Measurements from ENCODE around the gene TMEM151B. TPM values are rescaled to one million over a fixed set of nuclear protein-coding genes. Genes with fewer than 3 reads are reported as not detected.

Gene TMEM151B
- total and polyA plus RNA-seq, 2 donors (not counting 1 experiment from before 2014, with no cell fraction given), result 0.01 to 0.10 TPM

DNA sequence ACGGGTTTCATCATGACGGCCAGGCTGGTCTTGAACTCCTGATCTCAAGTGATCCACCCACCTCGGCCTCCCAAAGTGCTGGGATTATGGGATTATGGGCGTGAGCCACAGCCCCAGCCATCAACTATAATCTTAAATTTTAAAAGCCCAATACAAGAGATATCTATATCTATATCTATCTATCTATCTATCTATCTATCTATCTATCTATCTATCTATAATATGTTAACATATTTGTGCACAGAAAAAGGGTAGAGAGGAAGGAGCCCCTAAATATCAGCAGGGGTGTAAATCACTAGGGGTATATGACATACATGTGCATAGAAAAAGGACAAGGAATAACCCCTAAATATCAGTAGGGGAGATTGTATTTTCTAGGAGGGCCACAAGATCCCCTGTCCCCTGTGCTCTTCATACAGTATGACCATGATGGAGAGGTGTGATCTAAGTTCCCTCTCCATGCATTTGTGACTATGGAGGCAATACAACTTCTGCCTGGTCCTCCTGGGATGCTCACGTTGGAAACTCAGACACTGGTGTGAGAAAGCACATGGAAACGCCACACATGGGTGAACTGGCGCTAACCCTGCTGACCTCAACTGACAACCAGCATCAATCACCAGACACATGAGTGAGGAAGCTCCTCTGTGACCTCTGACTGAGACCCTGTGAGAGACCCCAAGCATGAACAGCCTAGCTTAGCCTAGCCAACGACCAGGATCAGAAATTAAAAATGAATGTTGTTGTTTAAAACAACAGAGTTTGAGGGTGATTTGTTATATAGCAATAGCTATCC lies 71.0 kb downstream of the TMEM151B start:
- WGBS (ENCODE audit: insufficient coverage), result 74% methylated on average over 3 of the region's 8 CpGs
- intact Hi-C loops (cut with micrococcal nuclease), result no loop called here
- Histone ChIP-seq H3K79me2 (ENCODE audit: control insufficient read depth, insufficient read depth, low read length) (no peaks in the 10 kb centered on the region), H3K27ac (ENCODE audit: low read length in 2 of 2) (no peak overlapping the region), H3K27me3 (replicated peaks in 1 of 4; ENCODE audit: control extremely low read depth in 1 of 4, control insufficient read depth in 3 of 4, insufficient read depth in 4 of 4, low read length in 3 of 4) (peaks cover 0 to 42% (median 24%) of the 10 kb centered on the region in 4 experiments), H3K4me2 (replicated peaks; ENCODE audit: low read depth, low read length, poor library complexity, severe bottlenecking) (no peak overlapping the region), H3K36me3 (replicated peaks in 1 of 2; ENCODE audit: control extremely low read depth in 1 of 2, control insufficient read depth in 1 of 2, extremely low read depth in 1 of 2, insufficient read depth in 2 of 2, low read length in 1 of 2) (no peaks in the 10 kb centered on the region), H2AFZ (ENCODE audit: insufficient read depth, low read depth, low read length, poor library complexity, severe bottlenecking) (no peak overlapping the region), H3K9ac (ENCODE audit: low read length) (no peak overlapping the region), H3K9me3 (ENCODE audit: control extremely low read depth in 1 of 3, control insufficient read depth in 2 of 3, insufficient read depth in 1 of 3, low read length in 2 of 3) (no peaks in the 10 kb centered on the region), H3K4me1 (ENCODE audit: control insufficient read depth in 2 of 2, insufficient read depth in 2 of 2, low read length in 2 of 2) (peaks cover 0 to 6% of the 10 kb centered on the region in 2 donors), H4K20me1 (ENCODE audit: control insufficient read depth, insufficient read depth, low read length, poor library complexity, severe bottlenecking) (no peaks in the 10 kb centered on the region), H3K4me3 (ENCODE audit: control extremely low read depth in 1 of 5, extremely low read depth in 1 of 5, insufficient read depth in 1 of 5, low read depth in 2 of 5, low read length in 4 of 5) (no peak overlapping the region)
- H3K27ac Mint-ChIP-seq, result no peak overlapping the region
- no peaks in the 10 kb centered on the region for H3K9me3 Mint-ChIP-seq (ENCODE audit: insufficient read depth)
- POLR2A ChIA-PET, result no interaction called here
- ATAC-seq (ENCODE audit: low read depth) (no peak), DNase-seq (no peak)
- CTCF ChIA-PET, result no interaction called here
- H3K4me1 Mint-ChIP-seq, result no peaks in the 10 kb centered on the region
- TF ChIP-seq EZH2 (IDR thresholded peaks at IDR 0.05; ENCODE audit: borderline replicate concordance, insufficient read depth, low read depth, low read length, poor library complexity, severe bottlenecking) (no peak), CTCF (IDR thresholded peaks at IDR 0.05) (no peak)
- no peak overlapping the region for H3K4me3 Mint-ChIP-seq
- peaks cover 41% of the 10 kb centered on the region for H3K27me3 Mint-ChIP-seq

DNA sequence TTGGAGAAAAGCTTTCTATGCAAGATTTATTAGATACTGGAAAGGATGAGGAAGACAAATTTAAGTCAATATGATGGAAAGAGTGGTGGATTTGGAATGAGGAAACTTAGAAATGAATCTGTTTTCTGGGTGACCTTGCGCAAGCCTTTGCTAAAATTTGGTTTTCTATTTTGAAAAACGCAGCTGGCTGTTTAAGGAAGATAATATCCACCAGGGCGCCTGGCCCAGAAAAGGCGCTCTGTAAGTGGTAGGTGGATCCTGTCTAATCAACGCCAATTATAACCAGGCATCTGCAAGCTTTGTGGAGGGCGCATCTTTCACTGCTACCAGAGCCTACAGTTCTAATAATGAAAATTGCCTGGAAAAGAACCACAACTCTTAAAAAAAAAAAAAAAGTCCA lies 71.8 kb downstream of the TMEM151B start:
- no peak overlapping the region for H3K9ac ChIP-seq (ENCODE audit: low read length)
- H3K27ac Mint-ChIP-seq, result no peak overlapping the region
- no peak overlapping the region for H3K4me2 ChIP-seq (replicated peaks; ENCODE audit: low read depth, low read length, poor library complexity, severe bottlenecking)

More for the DNA sequence above, 71.8 kb downstream of the TMEM151B start:
- Mint-ChIP-seq H3K27me3 (peaks cover 43% of the 10 kb centered on the region), H3K9me3 (ENCODE audit: insufficient read depth) (no peaks in the 10 kb centered on the region), H3K4me1 (no peaks in the 10 kb centered on the region), H3K4me3 (no peak overlapping the region)
- peak overlapping the region; percentile 27 for H2AFZ ChIP-seq (ENCODE audit: insufficient read depth, low read depth, low read length, poor library complexity, severe bottlenecking)
- no peak overlapping the region for H3K4me3 ChIP-seq (ENCODE audit: control extremely low read depth in 1 of 5, extremely low read depth in 1 of 5, insufficient read depth in 1 of 5, low read depth in 2 of 5, low read length in 4 of 5)
- POLR2A ChIA-PET, result no interaction called here
- H3K27me3 ChIP-seq (replicated peaks in 1 of 4; ENCODE audit: control extremely low read depth in 1 of 4, control insufficient read depth in 3 of 4, insufficient read depth in 4 of 4, low read length in 3 of 4), result peaks cover 0 to 42% (median 25%) of the 10 kb centered on the region in 4 experiments
- no peaks in the 10 kb centered on the region for H3K9me3 ChIP-seq (ENCODE audit: control extremely low read depth in 1 of 3, control insufficient read depth in 2 of 3, insufficient read depth in 1 of 3, low read length in 2 of 3)
- DNase-seq (no peak), ATAC-seq (ENCODE audit: low read depth) (no peak)
- peaks cover 0 to 6% of the 10 kb centered on the region in 2 donors for H3K4me1 ChIP-seq (ENCODE audit: control insufficient read depth in 2 of 2, insufficient read depth in 2 of 2, low read length in 2 of 2)
- no peaks in the 10 kb centered on the region for H3K36me3 ChIP-seq (replicated peaks in 1 of 2; ENCODE audit: control extremely low read depth in 1 of 2, control insufficient read depth in 1 of 2, extremely low read depth in 1 of 2, insufficient read depth in 2 of 2, low read length in 1 of 2)
- intact Hi-C loops (cut with micrococcal nuclease), result no loop called here
- WGBS (ENCODE audit: insufficient coverage), result 4% methylated on average over 3 of the region's 6 CpGs
- H4K20me1 ChIP-seq (ENCODE audit: control insufficient read depth, insufficient read depth, low read length, poor library complexity, severe bottlenecking), result no peaks in the 10 kb centered on the region
- H3K27ac ChIP-seq (ENCODE audit: low read length in 2 of 2), result no peak overlapping the region
- TF ChIP-seq CTCF (IDR thresholded peaks at IDR 0.05) (no peak), EZH2 (IDR thresholded peaks at IDR 0.05; ENCODE audit: borderline replicate concordance, insufficient read depth, low read depth, low read length, poor library complexity, severe bottlenecking) (no peak)
- H3K79me2 ChIP-seq (ENCODE audit: control insufficient read depth, insufficient read depth, low read length), result no peaks in the 10 kb centered on the region
- CTCF ChIA-PET, result no interaction called here
